Lung (tissue), 12 donors: Measurements from ENCODE around the gene PARG. TPM values are rescaled to one million over a fixed set of nuclear protein-coding genes. Genes with fewer than 3 reads are reported as not detected.

ENCODE experiments used
- ATAC-seq: fragments of 200-7000 bp; cut with Tn5 transposase; one replicate; pipeline ENCODE4 v1.9.1; 2020; ENCODE audit warnings: moderate number of reproducible peaks; ENCODE audit not compliant: insufficient read depth, low FRiP score
- DNase-seq, 3 donors: peaks; one replicate each; pipeline ENCODE4 v3.0.0-alpha.2; 2013 to 2017
- H3K27ac ChIP-seq, 2 donors: one replicate each; pipeline ENCODE4 v1.5.1; 2013; ENCODE audit warnings: mild to moderate bottlenecking in 2 of 2, moderate library complexity in 2 of 2, control low read depth in 1 of 2, inconsistent platforms in 1 of 2, low read depth in 1 of 2, low read length in 1 of 2
- H3K27me3 ChIP-seq, 3 donors: one replicate each; pipeline ENCODE4 v1.5.1; 2013; ENCODE audit warnings: low read length in 2 of 3; ENCODE audit not compliant: control insufficient read depth in 3 of 3, insufficient read depth in 3 of 3
- H3K36me3 ChIP-seq, 4 donors: one replicate each; pipeline ENCODE4 v1.5.1; 2013; ENCODE audit warnings: low read length in 4 of 4, mild to moderate bottlenecking in 1 of 4, moderate library complexity in 1 of 4; ENCODE audit not compliant: control insufficient read depth in 4 of 4, insufficient read depth in 4 of 4
- H3K4me1 ChIP-seq, 5 donors: one replicate each; pipeline ENCODE4 v1.5.1; 2013; ENCODE audit warnings: low read length in 5 of 5, mild to moderate bottlenecking in 2 of 5, moderate library complexity in 1 of 5; ENCODE audit not compliant: control insufficient read depth in 5 of 5, insufficient read depth in 5 of 5
- H3K4me3 ChIP-seq: one replicate; pipeline ENCODE4 v1.5.1; 2013; ENCODE audit warnings: mild to moderate bottlenecking, control low read depth, moderate library complexity
- H3K9ac ChIP-seq, 2 donors: one replicate each; pipeline ENCODE4 v1.5.1; 2013; ENCODE audit warnings: low read length in 2 of 2, control low read depth in 1 of 2; ENCODE audit not compliant: insufficient read depth in 1 of 2
- H3K9me3 ChIP-seq, 4 donors: one replicate each; pipeline ENCODE4 v1.5.1; 2013; ENCODE audit warnings: low read length in 3 of 4, mild to moderate bottlenecking in 1 of 4, moderate library complexity in 1 of 4; ENCODE audit not compliant: control insufficient read depth in 4 of 4, insufficient read depth in 3 of 4
- WGBS, 2 donors: extraction: QIAGEN DNeasy Blood & Tissue Kit; methylation state at CpG; one replicate each; pipeline ENCODE4 v1.1.7; 2013; 5-methylcytosine and 5-hydroxymethylcytosine counted together
- polyA plus RNA-seq, 2 donors: library from polyadenylated mRNA; stranded (reverse); fragments of 200-250 nt; gene quantifications; one replicate each; pipeline ENCODE4 v1.2.1, GENCODE V29; 2013
- total RNA-seq, 2 donors: library from RNA; depleted of rRNA in 1 of 2; stranded (reverse); fragments of >200 nt in 1 of 2; gene quantifications; one replicate each; pipeline ENCODE4 v1.2.1, GENCODE V29; 2014 to 2021
- TF ChIP-seq, protein P1 (sequence below): IDR thresholded peaks from 2 replicates; pipeline ENCODE4 v1.5.1; 2012; ENCODE audit warnings: mild to moderate bottlenecking; ENCODE audit errors: control extremely low read depth, extremely low read depth
- donor health status: control.
- donor health status: control.
- donor health status: Bipolar disorder and iron deficiency.
- donor health status: healthy.
- donor health status: DM: yes; HTN: yes; CAD: no.

PARG gene
- total and polyA plus RNA-seq, 4 donors: 4.9 to 55.7 (median 17.2) TPM

DNA sequence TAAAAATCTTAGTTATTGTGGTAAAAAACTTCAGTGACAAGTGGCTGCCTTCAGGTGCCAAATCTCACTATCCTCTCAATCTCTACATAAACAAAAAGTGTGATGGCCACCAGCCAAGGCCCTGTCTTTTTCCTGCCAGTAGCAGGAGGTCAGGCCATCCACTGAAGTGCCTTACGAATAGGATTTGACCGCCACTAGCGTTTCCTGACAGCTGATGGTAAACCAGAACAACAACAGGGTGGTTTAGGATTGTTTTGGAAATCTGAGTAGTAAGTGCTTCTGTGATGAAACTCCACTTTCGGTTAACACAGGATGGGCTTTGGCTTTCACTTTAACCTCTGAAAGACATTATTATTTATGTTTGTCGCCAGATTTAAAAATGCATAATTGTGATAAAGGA lies 124.0 kb downstream of the PARG start:
- no peaks in the 10 kb centered on the region for H3K9me3 ChIP-seq
- H3K9ac ChIP-seq: no peak overlapping the region
- ATAC-seq: no peak
- TF ChIP-seq, protein P1, sequence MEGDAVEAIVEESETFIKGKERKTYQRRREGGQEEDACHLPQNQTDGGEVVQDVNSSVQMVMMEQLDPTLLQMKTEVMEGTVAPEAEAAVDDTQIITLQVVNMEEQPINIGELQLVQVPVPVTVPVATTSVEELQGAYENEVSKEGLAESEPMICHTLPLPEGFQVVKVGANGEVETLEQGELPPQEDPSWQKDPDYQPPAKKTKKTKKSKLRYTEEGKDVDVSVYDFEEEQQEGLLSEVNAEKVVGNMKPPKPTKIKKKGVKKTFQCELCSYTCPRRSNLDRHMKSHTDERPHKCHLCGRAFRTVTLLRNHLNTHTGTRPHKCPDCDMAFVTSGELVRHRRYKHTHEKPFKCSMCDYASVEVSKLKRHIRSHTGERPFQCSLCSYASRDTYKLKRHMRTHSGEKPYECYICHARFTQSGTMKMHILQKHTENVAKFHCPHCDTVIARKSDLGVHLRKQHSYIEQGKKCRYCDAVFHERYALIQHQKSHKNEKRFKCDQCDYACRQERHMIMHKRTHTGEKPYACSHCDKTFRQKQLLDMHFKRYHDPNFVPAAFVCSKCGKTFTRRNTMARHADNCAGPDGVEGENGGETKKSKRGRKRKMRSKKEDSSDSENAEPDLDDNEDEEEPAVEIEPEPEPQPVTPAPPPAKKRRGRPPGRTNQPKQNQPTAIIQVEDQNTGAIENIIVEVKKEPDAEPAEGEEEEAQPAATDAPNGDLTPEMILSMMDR: no peak
- WGBS, 2 donors: 65 to 76% methylated on average over 5 of the region's 5 CpGs
- H3K36me3 ChIP-seq: peaks cover 0 to 18% (median 14%) of the 10 kb centered on the region in 4 donors
- H3K4me3 ChIP-seq: no peak overlapping the region
- DNase-seq: peak in 2 of 3 donors; percentile 4 to 17
- no peaks in the 10 kb centered on the region for H3K4me1 ChIP-seq
- no peak overlapping the region for H3K27ac ChIP-seq
- no peaks in the 10 kb centered on the region for H3K27me3 ChIP-seq

DNA sequence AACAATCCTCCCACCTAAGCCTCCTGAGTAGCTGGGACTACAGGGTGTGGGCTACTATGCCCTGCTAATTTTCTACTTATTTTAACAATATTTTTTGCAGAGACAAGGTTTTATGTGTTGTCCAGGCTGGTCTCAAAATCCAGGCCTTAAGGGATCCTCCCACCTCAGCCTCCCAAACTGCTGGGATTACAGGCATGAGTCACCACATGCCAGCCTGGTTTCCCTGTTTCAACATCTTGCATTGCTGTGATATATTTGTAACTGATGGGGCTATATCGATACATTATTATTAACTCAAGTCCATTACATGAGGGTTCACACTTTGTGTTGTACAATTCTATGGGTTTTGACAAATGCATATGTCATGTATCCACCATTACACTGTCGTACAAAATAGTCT lies 137.8 kb downstream of the PARG start:
- Histone ChIP-seq H3K27ac (no peak overlapping the region), H3K9ac (no peak overlapping the region), H3K36me3 (no peaks in the 10 kb centered on the region), H3K4me1 (no peaks in the 10 kb centered on the region), H3K4me3 (no peak overlapping the region), H3K9me3 (no peaks in the 10 kb centered on the region), H3K27me3 (no peaks in the 10 kb centered on the region)
- TF ChIP-seq, protein P1: no peak
- DNase-seq (no peak), ATAC-seq (no peak)
- WGBS, 2 donors: 94 to 99% methylated on average over 2 of the region's 2 CpGs

DNA sequence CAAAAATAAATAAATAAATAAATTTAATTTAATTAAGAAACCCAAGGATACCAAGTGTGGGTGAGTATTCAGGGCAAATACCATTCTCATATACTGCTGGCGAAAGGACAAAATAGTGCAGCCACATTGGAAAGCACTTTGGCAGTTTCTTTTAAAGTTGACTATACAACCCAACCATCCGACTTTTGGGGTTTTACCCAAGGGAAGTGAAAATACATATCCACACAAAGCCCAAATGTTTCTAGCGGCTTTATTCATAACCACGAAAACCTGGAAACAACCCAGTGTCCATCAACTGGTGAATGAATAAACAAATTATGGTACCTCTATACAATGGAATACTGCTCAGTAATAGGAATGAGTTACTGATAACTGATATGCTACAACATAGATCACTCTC lies 143.6 kb downstream of the PARG start:
- H3K27me3 ChIP-seq: no peaks in the 10 kb centered on the region
- H3K9ac ChIP-seq: no peak overlapping the region
- TF ChIP-seq, protein P1: no peak
- H3K36me3 ChIP-seq: no peaks in the 10 kb centered on the region
- no peak overlapping the region for H3K4me3 ChIP-seq
- no peaks in the 10 kb centered on the region for H3K4me1 ChIP-seq
- H3K27ac ChIP-seq: no peak overlapping the region
- ATAC-seq (no peak), DNase-seq (no peak)
- 84 to 86% methylated on average over 4 of the region's 4 CpGs for WGBS, 2 donors
- H3K9me3 ChIP-seq: no peaks in the 10 kb centered on the region

DNA sequence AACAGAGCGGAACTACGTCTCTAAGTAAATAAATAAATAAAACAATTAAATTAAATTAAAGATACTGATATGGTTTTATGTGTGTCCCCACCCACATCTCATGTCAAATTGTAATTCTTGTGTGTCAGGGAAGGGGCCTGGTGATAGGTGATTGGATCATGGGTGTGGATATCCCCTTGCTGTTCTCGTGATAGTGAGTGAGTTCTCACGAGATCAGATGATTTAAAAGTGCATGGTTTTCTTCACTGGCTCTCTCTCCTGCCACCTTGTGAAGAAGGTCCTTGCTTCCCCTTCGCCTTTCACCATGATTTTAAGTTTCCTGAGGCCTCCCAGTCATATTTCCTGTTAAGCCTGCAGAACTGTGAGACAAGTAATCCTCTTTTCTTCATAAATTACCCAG lies 150.7 kb downstream of the PARG start:
- no peak overlapping the region for H3K4me3 ChIP-seq
- no peaks in the 10 kb centered on the region for H3K36me3 ChIP-seq
- TF ChIP-seq, protein P1: no peak
- no peak overlapping the region for H3K27ac ChIP-seq
- no peaks in the 10 kb centered on the region for H3K9me3 ChIP-seq
- H3K9ac ChIP-seq: no peak overlapping the region
- H3K27me3 ChIP-seq: no peaks in the 10 kb centered on the region
- WGBS, 2 donors: 77 to 80% methylated on average over 5 of the region's 5 CpGs
- ATAC-seq: no peak
- DNase-seq: no peak
- no peaks in the 10 kb centered on the region for H3K4me1 ChIP-seq
